Inflammatory macrophage treated with lipopolysaccharide for 1 hour (primary cell): Measurements from ENCODE around the gene TFF2.

ENCODE experiments used
- DNase-seq, 2 donors: peaks; one replicate each; pipeline ENCODE4 v3.0.0-alpha.2; 2020 to 2022

The TFF2 gene

DNA sequence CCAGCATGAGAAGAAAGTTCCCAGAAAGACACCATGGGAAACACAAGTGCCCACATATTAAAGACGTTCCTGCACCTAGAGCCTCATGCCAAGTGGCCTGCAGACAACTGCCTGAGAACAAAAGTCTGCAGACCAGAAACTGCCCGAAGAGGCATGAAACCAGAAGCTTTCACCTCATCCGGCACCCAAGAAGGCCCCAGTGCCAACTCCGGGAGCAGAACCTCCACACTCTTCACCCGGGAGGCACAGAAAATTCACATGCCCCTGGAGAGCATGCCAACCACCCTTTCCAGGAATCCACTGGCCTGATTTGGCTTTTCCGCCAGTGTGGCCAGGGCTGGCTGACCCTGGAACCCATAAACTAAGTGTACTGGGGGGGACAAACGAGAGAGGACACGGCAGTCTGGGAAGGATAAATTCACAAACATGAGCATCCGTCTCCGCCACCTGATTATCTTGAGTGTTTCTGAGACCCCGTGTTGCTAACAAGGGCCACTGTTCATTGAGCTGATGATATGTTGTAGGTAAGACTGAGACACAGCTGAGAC, 6.8 kb downstream of the TFF2 start:
- DNase-seq = no peak

- DNase-seq = no peak
Measured at GRCh38 chr21:42343556-42343955, 7.2 kb downstream of the TFF2 start.

- no peak for DNase-seq
Measured at GRCh38 chr21:42343101-42343500, 7.7 kb downstream of the TFF2 start.

DNA sequence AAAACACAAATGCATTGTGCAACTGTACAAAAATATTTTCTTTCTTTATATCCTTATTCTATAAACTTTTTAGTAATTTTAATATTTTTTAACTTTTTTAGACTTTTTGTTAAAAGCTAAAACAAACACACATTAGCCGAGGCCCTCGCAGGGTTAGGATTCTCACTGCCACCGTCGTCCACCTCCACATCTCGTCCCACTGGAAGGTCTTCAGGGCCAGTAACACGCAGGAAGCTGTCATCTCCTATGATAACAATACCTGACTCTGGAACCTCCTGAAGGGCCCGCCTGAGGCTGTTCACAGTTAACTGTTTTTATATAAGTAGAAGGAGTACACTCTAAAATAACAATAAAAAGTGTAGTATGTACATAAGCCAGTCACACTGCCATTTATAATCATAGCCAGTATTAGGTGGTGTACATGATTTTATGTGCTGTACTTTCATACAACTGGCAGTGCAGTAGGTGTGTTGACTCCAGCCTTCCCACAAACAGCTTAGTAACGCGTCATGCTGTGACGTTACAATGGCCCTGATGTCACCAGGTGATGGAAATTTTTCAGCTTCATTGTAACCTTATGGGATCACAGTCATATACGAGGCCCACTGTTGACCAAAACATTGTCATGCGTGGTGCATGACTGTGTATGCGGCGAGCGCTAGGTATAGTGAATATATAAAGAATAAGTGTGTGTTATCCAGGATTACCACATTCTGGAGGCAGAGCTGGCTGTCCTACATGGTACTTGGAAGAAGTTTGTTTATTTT, 8.8 kb downstream of the TFF2 start:
- no peak for DNase-seq

GRCh38 chr21:42340187-42341050, 10.4 kb downstream of the TFF2 start:
- no peak for DNase-seq

DNA sequence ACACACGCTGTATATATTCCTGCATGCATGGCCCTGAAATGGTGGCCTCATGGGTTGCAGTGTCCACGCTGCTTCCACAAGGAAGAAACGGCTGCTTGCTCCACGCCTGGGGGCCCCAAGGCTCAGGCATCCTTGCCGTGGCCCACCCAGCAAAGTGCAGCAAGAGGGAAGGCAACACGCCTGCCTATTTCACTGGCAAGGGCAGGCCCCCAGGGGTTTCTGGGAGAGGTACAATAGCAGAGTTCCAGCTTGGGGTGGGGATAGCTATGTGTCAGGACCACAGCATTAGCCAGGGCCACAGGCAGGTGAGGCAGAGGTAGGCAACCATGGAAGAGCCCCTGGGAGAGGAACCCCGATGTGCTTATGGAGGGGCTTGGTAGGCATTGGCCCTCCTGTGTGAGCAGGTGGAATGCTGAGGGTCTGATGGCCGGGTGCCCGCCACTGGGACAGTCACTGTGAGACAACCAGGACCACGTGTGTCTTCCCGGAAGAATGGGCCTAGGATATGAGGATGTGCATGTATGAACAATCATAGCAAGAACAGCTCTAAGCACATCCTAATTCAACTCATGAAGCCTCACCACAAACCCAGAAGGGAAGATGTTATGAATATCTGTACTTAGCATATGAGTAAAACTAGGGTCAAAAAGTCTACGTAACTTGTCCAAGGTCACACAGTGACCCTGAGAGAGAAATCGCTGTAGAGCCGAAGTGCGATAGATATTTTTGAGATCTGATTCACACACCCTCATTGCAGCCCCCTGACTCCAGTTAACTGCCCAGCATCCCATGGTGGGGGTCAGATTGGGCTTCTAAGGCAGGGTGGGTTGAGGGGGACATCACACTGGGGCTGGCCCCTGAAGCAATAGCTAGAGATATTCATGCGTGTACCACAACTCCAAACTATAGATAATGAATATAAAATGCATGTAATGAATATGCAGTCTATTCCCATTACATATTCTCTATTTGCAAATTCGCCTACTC, 11.8 kb downstream of the TFF2 start:
- DNase-seq = no peak

- DNase-seq = peak; percentile 70 to 88
Measured at GRCh38 chr21:42337830-42338728, 12.7 kb downstream of the TFF2 start.

- no peak for DNase-seq
Measured at GRCh38 chr21:42337276-42337675, 13.5 kb downstream of the TFF2 start.

- DNase-seq = no peak
Measured at GRCh38 chr21:42336054-42336453, 14.7 kb downstream of the TFF2 start.

GRCh38 chr21:42332557-42333317, 18.1 kb downstream of the TFF2 start:
- no peak for DNase-seq

GRCh38 chr21:42331660-42332059, 19.1 kb downstream of the TFF2 start:
- DNase-seq = no peak

DNA sequence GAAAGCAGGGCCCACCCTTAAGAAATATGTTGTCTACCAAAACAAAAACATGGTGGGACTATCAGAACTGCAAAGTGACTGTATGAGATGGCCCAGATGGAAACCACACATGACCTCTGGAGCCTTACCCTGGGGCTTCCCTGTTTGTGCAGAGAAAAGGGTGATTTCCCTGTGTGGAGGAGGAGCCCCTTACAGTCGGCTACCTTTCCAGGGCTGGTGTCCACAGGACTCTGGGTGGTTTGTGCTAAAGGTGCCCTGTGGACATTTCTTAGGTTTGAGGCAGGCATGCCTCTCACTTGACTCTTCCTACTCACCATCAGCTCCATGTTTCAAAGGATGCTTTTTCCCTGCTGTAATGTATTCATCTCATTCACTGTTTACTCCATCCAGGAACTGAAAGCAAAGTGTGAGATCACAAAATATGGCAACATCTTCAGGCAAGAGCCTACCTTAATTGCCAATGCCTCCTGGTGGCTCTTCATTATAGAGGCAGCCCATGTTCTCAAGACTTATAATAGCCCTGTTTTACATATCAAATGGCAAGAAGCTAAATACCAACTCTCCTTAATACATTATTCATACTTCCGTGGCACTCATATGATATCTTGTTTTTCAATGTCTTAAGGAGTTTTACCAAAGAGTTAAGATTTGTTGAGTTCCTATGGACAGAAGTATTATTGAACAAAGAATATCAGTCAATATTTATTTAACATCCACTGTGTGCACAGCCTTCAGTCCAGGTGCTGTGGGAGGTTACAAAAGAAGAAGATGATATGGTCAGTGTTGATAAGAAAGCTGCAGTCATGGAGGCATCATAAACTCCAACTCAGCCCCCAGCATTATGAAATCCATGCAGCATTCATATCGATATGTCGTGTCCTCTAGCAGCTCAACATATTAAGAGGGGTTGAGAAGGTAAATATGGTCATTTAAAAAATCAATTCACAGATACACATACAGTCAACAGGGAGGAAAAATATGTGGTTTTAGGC, 20.1 kb downstream of the TFF2 start:
- DNase-seq = peak in 1 of 2 donors; percentile 10

GRCh38 chr21:42324896-42325295, 25.9 kb downstream of the TFF2 start:
- DNase-seq = no peak

DNA sequence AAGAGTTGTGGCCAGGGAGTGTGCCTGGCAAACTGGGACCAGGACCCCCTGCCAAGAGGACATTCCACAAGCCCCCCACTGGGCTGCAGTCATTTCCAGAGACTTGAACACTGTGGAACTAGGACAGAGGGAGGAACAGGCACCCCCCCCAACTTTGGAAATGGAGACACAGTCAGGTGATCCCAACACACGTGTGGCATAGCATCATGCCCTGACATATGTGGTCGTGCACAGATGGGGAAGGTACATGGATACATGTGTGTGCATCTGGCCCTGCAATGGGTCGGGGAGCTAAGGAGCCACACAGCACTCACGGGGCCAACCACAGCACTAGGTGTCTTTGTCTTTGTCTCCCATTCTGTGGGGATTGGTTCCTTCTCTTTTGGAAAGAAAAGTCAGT, 28.9 kb downstream of the TFF2 start:
- DNase-seq = no peak

DNA sequence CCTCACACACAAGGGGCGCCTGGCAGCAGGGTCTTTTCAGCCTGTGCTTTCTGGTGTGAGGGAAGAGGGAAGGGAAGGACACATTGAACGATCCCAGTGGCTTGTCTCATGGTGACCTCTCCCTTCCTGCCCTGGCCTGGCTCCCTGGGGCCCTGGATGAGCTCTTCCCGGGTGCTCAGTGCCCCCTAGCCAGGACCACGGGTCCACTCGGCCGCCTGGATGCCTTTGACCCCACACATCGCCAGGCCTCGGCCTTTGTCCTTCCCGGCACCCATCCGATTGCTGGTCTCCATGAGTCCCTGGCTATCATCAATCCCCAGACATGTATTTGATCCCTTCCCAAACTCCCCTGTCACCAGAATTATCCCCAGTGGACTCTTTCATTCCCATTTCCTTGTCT, 29.6 kb downstream of the TFF2 start:
- DNase-seq = no peak

- DNase-seq = no peak
Measured at GRCh38 chr21:42320791-42321190, 30.0 kb downstream of the TFF2 start.

GRCh38 chr21:42319851-42320572, 30.8 kb downstream of the TFF2 start:
- DNase-seq = no peak

- peak; percentile 44 to 60 for DNase-seq
Measured at GRCh38 chr21:42319376-42319775, 31.4 kb downstream of the TFF2 start.
